Stomach (tissue), 4 donors: ENCODE data around the gene TTC13.

Experiments
- POLR2A ChIP-seq, 4 donors: fragments of 450-650 bp; IDR thresholded peaks; one replicate each; pipeline ENCODE4 v1.6.1; 2016; ENCODE audit warnings: antibody characterized with exemption in 4 of 4, control low read depth in 2 of 4, mild to moderate bottlenecking in 1 of 4, moderate library complexity in 1 of 4
- POLR2AphosphoS5 ChIP-seq, 3 donors: sonication (generic); formaldehyde crosslinking; IDR thresholded peaks; one replicate each; pipeline ENCODE4 v1.6.1; 2016; ENCODE audit warnings: antibody characterized with exemption in 3 of 3
- TF ChIP-seq, protein P1 (sequence below), 7 experiments: fragments of 450-650 bp in 4 of 7; fragments of 200-600 bp in 3 of 7; sonication (generic) in 3 of 7; IDR thresholded peaks; one replicate each; pipeline ENCODE4 v1.5.1; 2016 to 2019; ENCODE audit warnings: antibody characterized with exemption in 7 of 7, control low read depth in 2 of 7, mild to moderate bottlenecking in 1 of 7

DNA sequence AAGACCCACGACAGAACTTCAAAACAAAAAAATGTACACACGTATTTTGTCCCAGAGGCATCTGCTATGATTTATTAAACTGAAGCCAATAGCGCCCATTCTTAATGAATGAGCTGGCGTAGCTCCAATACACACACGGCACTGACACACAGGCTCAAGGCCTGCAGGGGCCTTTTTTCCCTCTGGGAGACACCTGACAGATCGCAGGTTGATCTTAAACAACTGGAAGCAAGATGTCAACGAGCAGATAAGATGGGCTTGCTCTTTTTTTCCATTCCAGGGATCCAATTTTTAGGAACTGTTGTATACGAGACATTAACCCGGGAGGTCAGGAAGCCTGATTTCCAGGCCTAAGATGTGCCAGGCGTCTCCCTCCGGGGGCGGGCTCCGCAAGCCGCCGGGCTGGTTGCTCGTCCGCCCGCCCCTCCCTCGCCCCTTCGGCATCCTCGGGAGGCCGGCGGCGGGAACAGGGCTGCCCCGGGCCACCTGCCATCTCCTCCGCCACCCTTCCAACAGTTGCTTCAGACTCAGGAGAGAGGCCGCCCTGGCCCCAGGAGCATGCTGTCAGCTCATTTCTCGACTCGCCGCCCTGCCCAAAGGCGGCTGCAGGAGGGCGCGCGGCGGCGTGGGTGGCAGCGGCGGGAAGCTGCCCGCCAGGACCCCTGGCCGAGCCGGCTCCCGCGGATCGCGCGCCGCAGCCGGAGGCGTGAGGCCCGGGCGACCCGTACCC is 735 bp downstream of the TTC13 start:
- TF ChIP-seq, protein P1, sequence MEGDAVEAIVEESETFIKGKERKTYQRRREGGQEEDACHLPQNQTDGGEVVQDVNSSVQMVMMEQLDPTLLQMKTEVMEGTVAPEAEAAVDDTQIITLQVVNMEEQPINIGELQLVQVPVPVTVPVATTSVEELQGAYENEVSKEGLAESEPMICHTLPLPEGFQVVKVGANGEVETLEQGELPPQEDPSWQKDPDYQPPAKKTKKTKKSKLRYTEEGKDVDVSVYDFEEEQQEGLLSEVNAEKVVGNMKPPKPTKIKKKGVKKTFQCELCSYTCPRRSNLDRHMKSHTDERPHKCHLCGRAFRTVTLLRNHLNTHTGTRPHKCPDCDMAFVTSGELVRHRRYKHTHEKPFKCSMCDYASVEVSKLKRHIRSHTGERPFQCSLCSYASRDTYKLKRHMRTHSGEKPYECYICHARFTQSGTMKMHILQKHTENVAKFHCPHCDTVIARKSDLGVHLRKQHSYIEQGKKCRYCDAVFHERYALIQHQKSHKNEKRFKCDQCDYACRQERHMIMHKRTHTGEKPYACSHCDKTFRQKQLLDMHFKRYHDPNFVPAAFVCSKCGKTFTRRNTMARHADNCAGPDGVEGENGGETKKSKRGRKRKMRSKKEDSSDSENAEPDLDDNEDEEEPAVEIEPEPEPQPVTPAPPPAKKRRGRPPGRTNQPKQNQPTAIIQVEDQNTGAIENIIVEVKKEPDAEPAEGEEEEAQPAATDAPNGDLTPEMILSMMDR (IDR thresholded peaks at IDR 0.05): no peak
- TF ChIP-seq POLR2AphosphoS5 (IDR thresholded peaks at IDR 0.05): no peak
- TF ChIP-seq POLR2A (IDR thresholded peaks at IDR 0.05): no peak
